Measurements from ENCODE around the gene UMPS. TPM values are rescaled to one million over a fixed set of nuclear protein-coding genes. Genes with fewer than 3 reads are reported as not detected.

Gene UMPS
- total RNA-seq, 1 donor from 2014 or later, result 47.6 TPM

DNA sequence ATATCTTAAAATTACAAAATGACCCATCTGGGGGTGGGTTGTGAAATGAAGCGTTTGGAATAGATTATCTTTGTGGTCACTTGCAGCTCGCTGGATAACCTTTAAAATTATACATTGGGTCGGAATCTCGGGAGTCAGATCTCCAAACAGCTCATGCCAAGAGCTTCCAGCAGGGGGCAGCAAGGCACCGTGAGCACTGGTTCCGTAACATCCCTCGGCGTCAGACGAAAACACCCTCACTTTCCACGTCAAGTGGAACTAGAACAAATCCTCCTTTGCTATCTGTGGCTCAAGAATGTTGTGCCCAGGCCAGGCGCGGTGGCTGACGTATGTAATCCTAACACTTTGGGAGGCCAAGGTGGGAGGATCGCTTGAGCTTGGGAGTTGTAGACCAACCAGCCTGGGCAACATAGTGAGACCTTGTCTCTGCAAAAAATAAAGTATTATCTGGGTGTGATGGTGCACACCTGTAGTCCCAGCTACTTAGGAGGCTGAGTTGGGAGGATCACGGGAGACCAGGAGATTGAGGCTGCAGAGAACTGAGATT, 31.1 kb downstream of the UMPS start:
- peak; percentile 98 for TF ChIP-seq CTCF (IDR thresholded peaks at IDR 0.05)
- TF ChIP-seq EZH2phosphoT487 (IDR thresholded peaks at IDR 0.05), result no peak
- Histone ChIP-seq H3K9ac (no peak overlapping the region), H3K36me3 (no peaks in the 10 kb centered on the region), H4K20me1 (ENCODE audit: low read depth) (no peaks in the 10 kb centered on the region), H3K27ac (no peak overlapping the region), H3K4me3 (no peak overlapping the region), H3F3A (ENCODE audit: low read depth) (peaks cover 14% of the 10 kb centered on the region), H3K9me3 (ENCODE audit: low read depth) (no peaks in the 10 kb centered on the region), H3K4me2 (no peak overlapping the region), H3K27me3 (no peaks in the 10 kb centered on the region), H3K4me1 (peaks cover 12% of the 10 kb centered on the region), H2AFZ (replicated peaks) (no peak overlapping the region), H3K79me2 (ENCODE audit: low read depth) (no peaks in the 10 kb centered on the region)
- peaks cover 25% of the 10 kb centered on the region for H3K27me3 Mint-ChIP-seq (ENCODE audit: insufficient read depth, low read depth)
- peak overlapping the region; percentile 85 for H3K27ac Mint-ChIP-seq
- peaks cover 12% of the 10 kb centered on the region for H3K4me1 Mint-ChIP-seq
- DNase-seq (ENCODE audit: low spot score), result peak; percentile 83
- H3K9me3 Mint-ChIP-seq, result no peaks in the 10 kb centered on the region
- peaks cover 7% of the 10 kb centered on the region for H3K36me3 Mint-ChIP-seq
- no peak overlapping the region for H3K4me3 Mint-ChIP-seq

DNA sequence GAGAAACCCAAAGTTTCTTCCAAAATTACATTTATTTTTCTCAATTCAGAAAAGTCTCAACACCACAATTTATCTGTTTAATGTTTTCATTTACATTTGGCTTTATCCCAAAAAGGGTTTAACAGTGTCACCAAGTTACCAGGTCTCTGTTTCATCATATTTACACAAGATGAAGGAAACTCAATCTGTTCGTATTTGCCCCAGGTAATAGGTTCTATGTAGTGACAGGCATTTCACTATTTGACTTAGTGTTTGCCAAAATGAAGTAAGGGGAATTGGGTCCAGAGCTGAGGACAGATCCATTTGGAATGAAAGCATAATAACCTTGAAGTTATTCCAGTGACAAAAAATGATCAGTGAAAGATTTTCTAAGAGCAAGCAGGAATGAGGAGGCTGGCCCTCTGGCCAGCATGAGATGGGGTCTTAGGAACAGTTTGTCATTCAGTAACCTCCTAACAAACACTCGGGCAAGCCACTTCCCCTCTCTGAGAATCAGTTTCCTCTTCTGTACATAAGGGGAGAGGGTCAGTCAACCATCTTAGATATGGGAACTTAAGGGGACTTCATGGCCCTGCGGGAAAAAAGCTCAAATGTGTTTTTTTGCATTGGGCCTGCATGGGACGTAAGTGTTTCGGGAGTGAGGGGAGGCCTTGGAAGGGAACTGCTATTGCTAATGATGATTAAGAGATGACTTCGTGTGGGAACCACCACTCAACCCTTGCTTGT, 31.8 kb downstream of the UMPS start:
- no peak overlapping the region for H3K27ac Mint-ChIP-seq
- H3K27me3 Mint-ChIP-seq (ENCODE audit: insufficient read depth, low read depth), result peaks cover 23% of the 10 kb centered on the region
- TF ChIP-seq EZH2phosphoT487 (IDR thresholded peaks at IDR 0.05) (no peak), CTCF (IDR thresholded peaks at IDR 0.05) (no peak), EZH2 (IDR thresholded peaks at IDR 0.05) (no peak)
- Histone ChIP-seq H3K79me2 (ENCODE audit: low read depth) (no peaks in the 10 kb centered on the region), H3K27ac (no peak overlapping the region), H3F3A (ENCODE audit: low read depth) (peaks cover 14% of the 10 kb centered on the region), H3K4me2 (no peak overlapping the region), H2AFZ (replicated peaks) (no peak overlapping the region), H3K27me3 (no peaks in the 10 kb centered on the region), H3K4me3 (no peak overlapping the region), H3K36me3 (no peaks in the 10 kb centered on the region), H3K4me1 (peaks cover 12% of the 10 kb centered on the region), H4K20me1 (ENCODE audit: low read depth) (no peaks in the 10 kb centered on the region), H3K9me3 (ENCODE audit: low read depth) (no peaks in the 10 kb centered on the region), H3K9ac (no peak overlapping the region)
- H3K36me3 Mint-ChIP-seq, result peaks cover 7% of the 10 kb centered on the region
- no peak for DNase-seq (ENCODE audit: low spot score)
- H3K4me1 Mint-ChIP-seq, result peaks cover 17% of the 10 kb centered on the region
- H3K4me3 Mint-ChIP-seq, result no peak overlapping the region
- H3K9me3 Mint-ChIP-seq, result no peaks in the 10 kb centered on the region

GRCh38 chr3:124762661-124763011, 32.4 kb downstream of the UMPS start:
- Mint-ChIP-seq H3K27ac (no peak overlapping the region), H3K4me3 (no peak overlapping the region), H3K9me3 (no peaks in the 10 kb centered on the region), H3K27me3 (ENCODE audit: insufficient read depth, low read depth) (peaks cover 19% of the 10 kb centered on the region), H3K4me1 (peaks cover 18% of the 10 kb centered on the region), H3K36me3 (peaks cover 8% of the 10 kb centered on the region)
- DNase-seq (ENCODE audit: low spot score), result no peak
- Histone ChIP-seq H3K4me2 (no peak overlapping the region), H3K4me3 (no peak overlapping the region), H3F3A (ENCODE audit: low read depth) (peaks cover 14% of the 10 kb centered on the region), H4K20me1 (ENCODE audit: low read depth) (no peaks in the 10 kb centered on the region), H3K27ac (no peak overlapping the region), H2AFZ (replicated peaks) (no peak overlapping the region), H3K27me3 (no peaks in the 10 kb centered on the region), H3K4me1 (peaks cover 7% of the 10 kb centered on the region), H3K36me3 (no peaks in the 10 kb centered on the region), H3K9me3 (ENCODE audit: low read depth) (no peaks in the 10 kb centered on the region), H3K79me2 (ENCODE audit: low read depth) (no peaks in the 10 kb centered on the region), H3K9ac (no peak overlapping the region)
- no peak for TF ChIP-seq EZH2phosphoT487 (IDR thresholded peaks at IDR 0.05)
- no peak for TF ChIP-seq CTCF (IDR thresholded peaks at IDR 0.05)
- TF ChIP-seq EZH2 (IDR thresholded peaks at IDR 0.05), result no peak
